Keratinocyte (primary cell): Measurements from ENCODE around the gene UNC13A. TPM values are rescaled to one million over a fixed set of nuclear protein-coding genes. Genes with fewer than 3 reads are reported as not detected.

ENCODE experiments used
- DNase-seq: peaks from one replicate; pipeline ENCODE4 v3.0.0-alpha.2; 2011; ENCODE audit warnings: low read depth, missing footprints, low spot score
- FAIRE-seq: peaks from 2 replicates; lab custom pipeline; 2011; peaks lifted over from hg19 to GRCh38; lab: Jason Lieb, UNC
- H2AFZ ChIP-seq: 2 replicates; pipeline ENCODE4 v1.6.0; 2012; ENCODE audit warnings: low read length, control low read depth, inconsistent platforms; ENCODE audit not compliant: control insufficient read depth
- H3K27ac ChIP-seq: 2 replicates; pipeline ENCODE4 v1.5.1; 2011; ENCODE audit warnings: low read length; ENCODE audit not compliant: control insufficient read depth, insufficient read depth
- H3K27me3 ChIP-seq: 3 replicates; pipeline ENCODE4 v1.6.0; 2011; ENCODE audit warnings: low read length; ENCODE audit not compliant: control insufficient read depth, insufficient read depth; ENCODE audit errors: extremely low read depth
- H3K36me3 ChIP-seq, 2 experiments: 2 replicates in 1 of 2; 3 replicates in 1 of 2; pipeline ENCODE4 v1.5.1; 2011; ENCODE audit warnings: low read length in 2 of 2, mild to moderate bottlenecking in 1 of 2; ENCODE audit not compliant: control insufficient read depth in 2 of 2, insufficient read depth in 2 of 2; ENCODE audit errors: extremely low read depth in 1 of 2
- H3K4me1 ChIP-seq: 3 replicates; pipeline ENCODE4 v1.5.1; 2011; ENCODE audit warnings: low read length; ENCODE audit not compliant: control insufficient read depth, insufficient read depth; ENCODE audit errors: extremely low read depth
- H3K4me2 ChIP-seq: 3 replicates; pipeline ENCODE4 v1.6.0; 2011; ENCODE audit warnings: low read depth, low read length; ENCODE audit not compliant: control insufficient read depth, insufficient read depth; ENCODE audit errors: extremely low read depth
- H3K4me3 ChIP-seq, 3 experiments: fragments of 200-600 bp in 1 of 3; sonication (generic) in 1 of 3; 2 replicates in 2 of 3; 3 replicates in 1 of 3; pipeline ENCODE4 v1.5.1; 2011 to 2016; ENCODE audit warnings: low read length in 3 of 3, mild to moderate bottlenecking in 3 of 3, control low read depth in 2 of 3, inconsistent platforms in 1 of 3, low read depth in 1 of 3, mixed read lengths in 1 of 3, mixed run types in 1 of 3, moderate library complexity in 1 of 3; ENCODE audit not compliant: control insufficient read depth in 2 of 3, insufficient read depth in 2 of 3; ENCODE audit errors: extremely low read depth in 1 of 3
- H3K79me2 ChIP-seq: 2 replicates; pipeline ENCODE4 v1.6.0; 2012; ENCODE audit warnings: low read length; ENCODE audit not compliant: control insufficient read depth, insufficient read depth
- H3K9ac ChIP-seq: 3 replicates; pipeline ENCODE4 v1.6.0; 2011; ENCODE audit warnings: low read length; ENCODE audit not compliant: control insufficient read depth, insufficient read depth; ENCODE audit errors: extremely low read depth
- H3K9me1 ChIP-seq: 3 replicates; pipeline ENCODE4 v1.6.0; 2011; ENCODE audit warnings: low read length; ENCODE audit not compliant: control insufficient read depth, insufficient read depth; ENCODE audit errors: extremely low read depth
- H3K9me3 ChIP-seq: 2 replicates; pipeline ENCODE4 v1.5.1; 2012; ENCODE audit warnings: low read depth, low read length; ENCODE audit not compliant: control insufficient read depth
- H4K20me1 ChIP-seq: 3 replicates; pipeline ENCODE4 v1.6.0; 2011; ENCODE audit warnings: low read length; ENCODE audit not compliant: control insufficient read depth, insufficient read depth; ENCODE audit errors: extremely low read depth
- CTCF ChIP-seq, 3 experiments: IDR thresholded peaks in 1 of 3; conservative IDR thresholded peaks in 1 of 3; optimal IDR thresholded peaks in 1 of 3; 2 replicates in 2 of 3; 3 replicates in 1 of 3; pipeline versions ENCODE3 to v1.5.1; 2011; ENCODE audit warnings: low read length in 3 of 3, mild to moderate bottlenecking in 3 of 3, moderate library complexity in 2 of 3, control low read depth in 1 of 3, inconsistent platforms in 1 of 3; ENCODE audit not compliant: insufficient read depth in 2 of 3; ENCODE audit errors: extremely low read depth in 1 of 3
- EZH2 ChIP-seq: IDR thresholded peaks from one replicate; pipeline ENCODE4 v1.6.1; 2012; ENCODE audit warnings: inconsistent platforms, mild to moderate bottlenecking, low read length, moderate library complexity
- dilution Hi-C: fragments of 300-500 bp; cut with MboI; formaldehyde crosslinking; loops from one replicate; pipeline ENCODE4 v1.7.0; 2020; ENCODE audit warnings: low sequenced_read_pairs; ENCODE audit not compliant: extremely low pct_ligation_motif_present
- polyA plus RNA-seq, 5 experiments: library from polyadenylated mRNA; depleted of rRNA in 3 of 5; stranded (reverse) in 3 of 5; stranded (forward) in 1 of 5; unstranded in 1 of 5; fragments of >200 nt; gene quantifications; 1 replicate in 1 of 5; 2 replicates in 3 of 5; 3 replicates in 1 of 5; pipeline versions ENCODE4 v1.2.1 to v1.2.3, GENCODE V29; 2011 to 2012; ENCODE audit warnings: missing spikeins in 2 of 5, low read depth in 1 of 5, low replicate concordance in 1 of 5

The UNC13A gene
- polyA plus RNA-seq, 1 donor (not counting 4 experiments of a cell fraction or from before 2014, with no cell fraction given) = under 0.01 TPM

GRCh38 chr19:17682273-17682672 is 5.9 kb downstream of the UNC13A start:
- Histone ChIP-seq H3K4me1 (peaks cover 2% of the 10 kb centered on the region), H3K4me3 (no peak overlapping the region), H4K20me1 (no peaks in the 10 kb centered on the region), H3K9ac (no peak overlapping the region), H3K27ac (no peak overlapping the region), H2AFZ (no peak overlapping the region), H3K27me3 (peaks cover 41% of the 10 kb centered on the region), H3K79me2 (no peaks in the 10 kb centered on the region), H3K9me1 (no peaks in the 10 kb centered on the region), H3K9me3 (no peaks in the 10 kb centered on the region), H3K4me2 (no peak overlapping the region), H3K36me3 (no peaks in the 10 kb centered on the region)
- dilution Hi-C loops = no loop called here
- FAIRE-seq (no peak), DNase-seq (no peak)
- TF ChIP-seq EZH2 = no peak
- no peak for TF ChIP-seq CTCF (optimal IDR thresholded peaks at IDR 0.05 in 1 of 3, IDR thresholded peaks at IDR 0.05 in 1 of 3, conservative IDR thresholded peaks at IDR 0.05 in 1 of 3; ENCODE audit: extremely low read depth in 1 of 3, insufficient read depth in 2 of 3, low read length in 3 of 3)

- FAIRE-seq (no peak), DNase-seq (no peak)
- no peaks in the 10 kb centered on the region for H4K20me1 ChIP-seq
- dilution Hi-C loops = no loop called here
- no peaks in the 10 kb centered on the region for H3K36me3 ChIP-seq
- peaks cover 2% of the 10 kb centered on the region for H3K4me1 ChIP-seq
- no peaks in the 10 kb centered on the region for H3K9me3 ChIP-seq
- H3K4me3 ChIP-seq = no peak overlapping the region
- TF ChIP-seq CTCF (optimal IDR thresholded peaks at IDR 0.05 in 1 of 3, IDR thresholded peaks at IDR 0.05 in 1 of 3, conservative IDR thresholded peaks at IDR 0.05 in 1 of 3; ENCODE audit: extremely low read depth in 1 of 3, insufficient read depth in 2 of 3, low read length in 3 of 3) (no peak), EZH2 (no peak)
- peaks cover 36% of the 10 kb centered on the region for H3K27me3 ChIP-seq
- H3K9me1 ChIP-seq = no peaks in the 10 kb centered on the region
- no peak overlapping the region for H3K27ac ChIP-seq
- no peak overlapping the region for H3K9ac ChIP-seq
- H2AFZ ChIP-seq = no peak overlapping the region
- no peaks in the 10 kb centered on the region for H3K79me2 ChIP-seq
- H3K4me2 ChIP-seq = no peak overlapping the region
These were observed 6.5 kb downstream of the UNC13A start for GRCh38 chr19:17681505-17682125.
